IPS DF 6.9 (cell line): ENCODE measurements around the gene DDIAS.
"Not testable (repeated sequence)": the region's sequence is repeated elsewhere in the genome, so short reads cannot be mapped to it uniquely, and the experiment has no call there.

ENCODE experiments used
- DNase-seq: peaks from one replicate; pipeline ENCODE4 v3.0.0-alpha.2; 2013; ENCODE audit warnings: low read depth, low spot score
- H3K27ac ChIP-seq: one replicate; pipeline ENCODE4 v1.5.1; 2013; ENCODE audit warnings: low read length, control low read depth
- H3K27me3 ChIP-seq: 2 replicates; pipeline ENCODE4 v1.6.1; 2013; ENCODE audit warnings: mild to moderate bottlenecking, low read length; ENCODE audit not compliant: control insufficient read depth, insufficient read depth
- H3K36me3 ChIP-seq: 2 replicates; pipeline ENCODE4 v1.6.1; 2013; ENCODE audit warnings: low read length; ENCODE audit not compliant: control insufficient read depth, insufficient read depth
- H3K4me1 ChIP-seq: 2 replicates; pipeline ENCODE4 v1.6.1; 2013; ENCODE audit warnings: low read length; ENCODE audit not compliant: control insufficient read depth, insufficient read depth
- H3K4me3 ChIP-seq: 2 replicates; pipeline ENCODE4 v1.5.1; 2013; ENCODE audit warnings: mild to moderate bottlenecking, low read length
- H3K9me3 ChIP-seq: 2 replicates; pipeline ENCODE4 v1.6.1; 2013; ENCODE audit warnings: low read length, inconsistent platforms; ENCODE audit not compliant: control insufficient read depth, insufficient read depth
- WGBS: extraction: QIAGEN DNeasy Blood & Tissue Kit; methylation state at CpG from one replicate; pipeline ENCODE4 v1.1.7; 2013; ENCODE audit warnings: mixed read lengths, missing lambda C conversion rate; ENCODE audit not compliant: insufficient read length, insufficient coverage; 5-methylcytosine and 5-hydroxymethylcytosine counted together

DDIAS gene

DNA sequence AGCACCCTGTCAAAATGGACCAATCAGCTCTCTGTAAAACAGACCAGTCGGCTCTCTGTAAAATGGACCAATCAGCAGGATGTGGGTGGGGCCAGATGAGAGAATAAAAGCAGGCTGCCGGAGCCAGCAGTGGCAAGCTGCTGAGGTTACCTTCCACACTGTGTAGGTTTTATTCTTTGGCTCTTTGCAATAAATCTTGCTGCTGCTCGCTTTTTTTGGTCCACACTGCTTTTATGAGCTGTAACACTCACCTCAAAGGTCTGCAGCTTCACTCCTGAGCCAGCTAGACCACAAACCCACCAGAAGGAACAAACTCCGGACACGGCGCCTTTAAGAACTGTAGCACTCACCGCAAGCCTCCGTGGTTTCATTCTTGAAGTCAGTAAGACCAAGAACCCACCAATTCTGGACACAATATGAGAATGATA lies 70.0 kb downstream of the DDIAS start:
- not testable (repeated sequence) for DNase-seq, H3K27ac ChIP-seq, H3K4me3 ChIP-seq, H3K27me3 ChIP-seq, H3K9me3 ChIP-seq, H3K4me1 ChIP-seq, H3K36me3 ChIP-seq
- no CpG with 5 or more reads among the region's 8 CpGs for WGBS

DNA sequence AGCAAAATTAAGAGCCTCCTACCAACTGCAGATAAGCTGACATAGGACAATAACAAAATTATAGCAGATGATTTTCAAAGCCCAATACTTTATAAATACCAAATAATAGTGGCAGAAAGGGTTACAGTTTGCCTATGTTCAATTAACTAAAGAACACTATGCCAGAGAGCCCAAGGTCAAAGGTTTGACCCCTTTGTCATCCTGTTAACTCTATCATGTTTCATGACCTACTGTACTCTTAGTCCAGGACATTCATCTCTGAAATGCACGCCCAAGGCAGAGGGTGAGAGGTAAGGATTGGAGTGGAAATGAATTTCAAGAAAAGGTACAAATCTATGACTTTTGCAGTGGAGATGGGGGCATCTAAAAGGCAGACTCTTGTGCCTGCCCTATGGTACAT lies 70.6 kb downstream of the DDIAS start:
- no peaks in the 10 kb centered on the region for H3K4me1 ChIP-seq
- H3K27ac ChIP-seq, result no peak overlapping the region
- WGBS, result no CpG with 5 or more reads among the region's 1 CpG

GRCh38 chr11:82974135-82974534 lies 72.6 kb downstream of the DDIAS start:
- H3K4me3 ChIP-seq, result no peak overlapping the region
- no CpG with 5 or more reads among the region's 2 CpGs for WGBS
- no peaks in the 10 kb centered on the region for H3K36me3 ChIP-seq
- no peaks in the 10 kb centered on the region for H3K9me3 ChIP-seq
- H3K27me3 ChIP-seq, result no peaks in the 10 kb centered on the region
- no peaks in the 10 kb centered on the region for H3K4me1 ChIP-seq
- H3K27ac ChIP-seq, result no peak overlapping the region
- no peak for DNase-seq

More for the DNA sequence above, 70.6 kb downstream of the DDIAS start:
- DNase-seq, result no peak
- Histone ChIP-seq H3K9me3 (no peaks in the 10 kb centered on the region), H3K36me3 (no peaks in the 10 kb centered on the region), H3K27me3 (no peaks in the 10 kb centered on the region), H3K4me3 (no peak overlapping the region)

DNA sequence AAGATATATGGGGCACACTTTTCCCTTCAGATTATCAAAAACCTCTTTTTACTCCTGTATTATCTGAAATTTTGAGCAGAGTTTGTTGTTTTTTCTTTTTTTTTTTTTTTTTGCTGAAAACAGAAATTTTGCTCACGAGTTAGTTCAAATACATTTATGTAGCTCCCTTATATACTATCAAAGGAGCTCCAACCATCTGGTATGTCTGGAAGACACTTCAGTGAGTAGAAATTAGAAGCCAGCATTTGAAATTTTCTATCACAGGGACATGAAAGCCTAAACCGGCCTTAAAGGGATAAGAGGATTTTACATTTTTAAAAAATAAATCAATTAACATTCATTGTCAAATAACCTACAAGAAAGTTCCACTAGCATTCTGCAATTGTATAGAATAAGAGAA lies 73.3 kb downstream of the DDIAS start:
- H3K9me3 ChIP-seq, result no peaks in the 10 kb centered on the region
- H3K36me3 ChIP-seq, result no peaks in the 10 kb centered on the region
- no peak overlapping the region for H3K27ac ChIP-seq
- no peaks in the 10 kb centered on the region for H3K4me1 ChIP-seq
- no peak overlapping the region for H3K4me3 ChIP-seq
- no peaks in the 10 kb centered on the region for H3K27me3 ChIP-seq
- WGBS, result no CpG with 5 or more reads among the region's 2 CpGs
- DNase-seq, result no peak

DNA sequence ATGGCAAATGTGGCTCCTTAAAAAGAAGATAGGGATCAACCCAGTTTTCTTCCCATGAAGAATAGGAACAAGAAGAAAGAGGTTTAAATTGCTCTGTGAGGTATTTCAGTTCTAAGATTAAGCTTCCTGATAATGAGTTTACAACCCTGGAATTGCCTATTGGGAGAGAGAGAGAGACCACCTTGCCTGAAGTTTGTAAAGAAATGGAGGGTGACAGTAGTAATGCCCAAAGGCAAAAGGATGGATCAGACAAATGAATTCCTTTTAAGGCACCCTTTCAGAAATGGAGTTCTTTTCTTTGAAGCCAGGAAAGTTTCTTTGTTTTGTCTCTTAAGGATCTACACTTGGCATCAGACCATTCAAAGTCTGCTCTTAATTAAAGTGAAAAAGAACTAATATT lies 74.3 kb downstream of the DDIAS start:
- no peak for DNase-seq
- H3K27me3 ChIP-seq, result no peaks in the 10 kb centered on the region

GRCh38 chr11:82976786-82977185 lies 75.2 kb downstream of the DDIAS start:
- DNase-seq, result no peak
- Histone ChIP-seq H3K36me3 (no peaks in the 10 kb centered on the region), H3K9me3 (no peaks in the 10 kb centered on the region), H3K27ac (no peak overlapping the region), H3K4me3 (no peak overlapping the region), H3K27me3 (no peaks in the 10 kb centered on the region), H3K4me1 (no peaks in the 10 kb centered on the region; the same call in 1 of the 2 replicates)

More for the DNA sequence above, 74.3 kb downstream of the DDIAS start:
- Histone ChIP-seq H3K27ac (no peak overlapping the region), H3K36me3 (no peaks in the 10 kb centered on the region), H3K4me1 (no peaks in the 10 kb centered on the region), H3K4me3 (no peak overlapping the region), H3K9me3 (no peaks in the 10 kb centered on the region)

GRCh38 chr11:82978422-82979099 lies 77.0 kb downstream of the DDIAS start:
- Histone ChIP-seq H3K9me3 (no peaks in the 10 kb centered on the region), H3K27me3 (no peaks in the 10 kb centered on the region), H3K36me3 (no peaks in the 10 kb centered on the region), H3K27ac (no peak overlapping the region), H3K4me3 (no peak overlapping the region), H3K4me1 (no peaks in the 10 kb centered on the region; the same call in 1 of the 2 replicates)
- WGBS, result 100% methylated on average over 3 of the region's 6 CpGs
- DNase-seq, result no peak

- H3K27ac ChIP-seq, result no peak overlapping the region
- no peak for DNase-seq
- H3K4me3 ChIP-seq, result no peak overlapping the region
- H3K9me3 ChIP-seq, result no peaks in the 10 kb centered on the region
- no peaks in the 10 kb centered on the region for H3K36me3 ChIP-seq
- no peaks in the 10 kb centered on the region; the same call in 1 of the 2 replicates for H3K4me1 ChIP-seq
- no peaks in the 10 kb centered on the region for H3K27me3 ChIP-seq
Measured at GRCh38 chr11:82979824-82980223, 78.3 kb downstream of the DDIAS start.

GRCh38 chr11:82980292-82980691 lies 78.8 kb downstream of the DDIAS start:
- Histone ChIP-seq H3K27me3 (no peaks in the 10 kb centered on the region), H3K36me3 (no peaks in the 10 kb centered on the region), H3K27ac (no peak overlapping the region), H3K4me1 (no peaks in the 10 kb centered on the region; the same call in 1 of the 2 replicates), H3K9me3 (no peaks in the 10 kb centered on the region), H3K4me3 (no peak overlapping the region)
- DNase-seq, result no peak

- no CpG with 5 or more reads among the region's 4 CpGs for WGBS
- H3K27me3 ChIP-seq, result no peaks in the 10 kb centered on the region
- DNase-seq, result no peak
Measured at GRCh38 chr11:82980947-82981346, 79.4 kb downstream of the DDIAS start.

GRCh38 chr11:82981852-82982251 lies 80.3 kb downstream of the DDIAS start:
- no CpG with 5 or more reads among the region's 6 CpGs for WGBS
- no peaks in the 10 kb centered on the region for H3K27me3 ChIP-seq
- H3K9me3 ChIP-seq, result no peaks in the 10 kb centered on the region
- DNase-seq, result no peak
- no peak overlapping the region for H3K4me3 ChIP-seq
- H3K36me3 ChIP-seq, result no peaks in the 10 kb centered on the region
- H3K27ac ChIP-seq, result no peak overlapping the region
- no peaks in the 10 kb centered on the region; the same call in 1 of the 2 replicates for H3K4me1 ChIP-seq

More at GRCh38 chr11:82980947-82981346, 79.4 kb downstream of the DDIAS start:
- Histone ChIP-seq H3K9me3 (no peaks in the 10 kb centered on the region), H3K4me1 (no peaks in the 10 kb centered on the region; the same call in 1 of the 2 replicates), H3K36me3 (no peaks in the 10 kb centered on the region), H3K4me3 (no peak overlapping the region), H3K27ac (no peak overlapping the region)
